Activated CD4-positive, alpha-beta T cell treated with anti-CD3 and anti-CD28 coated beads, Interleukin-2, amount 50 U/mL, for 48 hours (primary cell): ENCODE measurements around the gene EML4.
"Not testable (repeated sequence)": the region's sequence is repeated elsewhere in the genome, so short reads cannot be mapped to it uniquely, and the experiment has no call there.

Source experiments
- DNase-seq, 2 experiments: peaks; one replicate each; pipeline ENCODE4 v3.0.0-alpha.2; 2020

EML4 gene

DNA sequence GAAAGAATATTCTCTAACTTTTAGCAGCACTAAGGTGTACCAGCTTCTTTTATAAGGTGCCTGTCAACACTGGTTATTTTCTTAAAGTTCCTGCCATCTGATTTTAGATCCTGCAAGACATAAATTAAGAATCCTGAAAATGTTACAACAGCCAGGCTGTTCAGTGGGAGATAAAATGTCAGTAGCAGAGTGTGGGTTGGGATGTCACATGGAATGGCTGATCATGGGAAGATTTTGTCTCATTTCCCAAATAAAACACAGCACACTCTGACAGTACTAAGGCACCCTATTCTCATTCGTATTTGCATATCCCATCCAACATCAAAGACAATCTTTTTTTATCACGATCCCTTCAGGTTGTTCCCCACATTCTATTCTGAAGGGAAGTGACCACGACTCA is 194.3 kb downstream of the EML4 start:
- DNase-seq = no peak

DNA sequence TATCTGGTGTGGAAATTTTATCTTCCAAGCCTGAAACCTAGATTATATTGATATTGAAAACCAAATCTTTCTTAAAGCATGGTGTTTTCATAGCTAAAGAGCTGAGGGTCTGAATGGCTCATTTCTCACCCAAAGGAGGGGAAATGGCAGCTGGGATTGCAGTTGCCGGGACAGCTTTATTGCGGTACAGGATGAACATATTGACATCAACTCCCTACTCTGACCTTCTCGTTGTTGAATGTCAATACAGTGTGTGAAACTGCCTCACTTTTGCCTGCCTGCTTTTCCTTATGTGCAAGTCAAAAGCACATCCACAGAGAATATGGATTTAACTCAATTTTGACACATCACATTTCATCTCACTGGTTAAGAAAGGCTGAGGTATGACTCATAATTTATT is 195.5 kb downstream of the EML4 start:
- no peak for DNase-seq

DNA sequence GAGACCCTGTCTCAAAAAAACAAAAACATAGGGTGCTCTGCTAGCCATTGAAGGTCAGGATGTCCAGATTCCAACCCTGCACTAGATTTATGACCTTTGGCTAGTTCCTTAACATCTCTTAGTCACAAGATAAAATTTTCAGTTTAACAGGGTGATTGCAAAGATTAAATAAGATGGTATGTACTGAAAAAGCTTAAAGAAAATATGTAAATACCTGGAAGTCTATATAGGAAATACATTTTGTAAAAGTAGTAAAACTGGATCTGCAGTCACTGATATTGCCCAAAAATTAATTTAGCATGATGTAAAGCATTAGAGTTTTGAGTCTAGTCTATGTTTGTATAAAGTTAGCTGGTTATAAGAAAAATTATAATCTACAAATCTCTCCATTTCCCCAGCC is 197.3 kb downstream of the EML4 start:
- no peak for DNase-seq

DNA sequence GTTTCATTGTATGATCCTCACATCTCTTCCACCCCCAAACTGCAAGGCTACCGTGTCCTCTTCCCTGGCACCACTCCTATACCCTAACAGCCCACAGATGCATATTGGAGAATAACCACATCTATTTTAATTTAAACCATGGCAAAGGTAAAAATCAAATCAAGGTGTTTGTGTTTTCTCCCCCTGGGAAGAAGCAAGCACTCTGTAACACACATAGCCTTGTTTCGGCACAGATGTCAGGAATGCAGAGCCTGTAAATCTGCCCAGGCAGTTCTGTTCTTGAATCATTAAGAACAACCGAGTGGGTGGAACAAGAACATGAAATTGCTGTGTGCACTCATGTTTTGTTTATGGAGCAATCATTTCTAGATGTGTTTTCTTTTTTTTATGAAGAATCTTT is 198.7 kb downstream of the EML4 start:
- no peak for DNase-seq

DNA sequence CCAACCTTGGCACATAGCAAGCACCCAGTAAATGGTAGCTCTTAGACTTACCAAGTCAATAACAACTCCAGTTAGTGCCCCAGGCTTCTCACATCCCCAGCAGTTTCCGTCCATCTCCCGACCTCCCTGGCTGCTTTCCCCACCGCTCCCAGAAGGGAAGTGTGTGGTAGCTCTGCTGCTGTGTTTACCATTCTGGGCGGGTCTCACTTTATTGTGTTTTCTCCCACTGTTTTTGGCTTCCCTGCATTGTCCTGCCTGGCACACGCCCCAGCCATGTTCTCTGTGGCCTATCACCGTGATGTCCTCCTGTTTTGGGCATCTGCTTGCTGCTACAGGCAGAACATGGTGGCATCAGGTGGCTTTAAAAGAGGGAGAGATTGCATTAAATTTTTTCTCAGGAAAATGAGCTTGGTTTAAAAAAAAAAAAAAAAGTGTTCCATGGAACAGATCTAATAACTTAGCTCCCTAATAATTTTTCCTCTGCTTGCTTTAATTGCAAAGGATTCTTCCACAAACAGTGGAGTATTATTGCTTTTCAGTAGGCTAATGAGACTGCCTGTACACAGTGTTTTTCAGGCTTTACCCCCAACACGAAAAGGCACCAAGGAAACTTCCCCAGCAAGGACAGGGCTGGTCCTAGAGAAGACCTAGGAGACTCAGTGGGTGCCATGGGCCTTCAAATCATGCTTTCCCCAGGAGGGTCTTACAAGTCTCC is 199.8 kb downstream of the EML4 start:
- no peak for DNase-seq

DNA sequence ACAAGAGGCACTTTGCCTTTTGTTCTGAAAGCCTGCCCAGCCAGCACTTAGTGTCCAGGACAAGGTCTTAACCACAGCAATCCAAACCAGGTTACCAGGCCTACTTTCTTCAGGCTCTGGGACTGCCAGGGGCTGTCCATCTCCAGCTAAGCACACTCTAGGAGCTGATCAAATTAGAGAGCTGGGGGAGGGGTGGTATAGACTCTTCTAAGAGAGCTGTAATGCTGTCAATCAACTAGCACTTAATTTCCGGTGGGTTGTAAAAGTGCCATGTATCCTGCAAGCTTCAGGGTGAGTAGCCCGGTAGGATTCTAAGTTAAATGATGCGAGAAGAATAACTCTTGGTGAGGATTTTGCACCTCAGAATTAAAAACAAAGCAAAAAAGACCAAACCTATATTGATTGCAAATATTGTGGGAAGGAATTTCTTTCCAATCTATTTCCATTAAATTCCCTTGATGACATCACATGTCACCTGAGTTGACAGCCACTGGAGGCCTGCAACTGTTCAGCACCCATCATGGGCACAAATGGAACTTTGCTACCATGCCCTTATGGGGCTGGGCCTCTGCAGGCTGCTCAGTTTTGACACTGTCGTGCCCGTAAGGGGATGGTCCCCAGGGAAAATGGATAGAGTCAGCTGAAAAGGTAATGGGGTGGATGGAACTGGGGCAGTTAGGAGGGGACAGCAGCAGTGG is 200.5 kb downstream of the EML4 start:
- DNase-seq = no peak

DNA sequence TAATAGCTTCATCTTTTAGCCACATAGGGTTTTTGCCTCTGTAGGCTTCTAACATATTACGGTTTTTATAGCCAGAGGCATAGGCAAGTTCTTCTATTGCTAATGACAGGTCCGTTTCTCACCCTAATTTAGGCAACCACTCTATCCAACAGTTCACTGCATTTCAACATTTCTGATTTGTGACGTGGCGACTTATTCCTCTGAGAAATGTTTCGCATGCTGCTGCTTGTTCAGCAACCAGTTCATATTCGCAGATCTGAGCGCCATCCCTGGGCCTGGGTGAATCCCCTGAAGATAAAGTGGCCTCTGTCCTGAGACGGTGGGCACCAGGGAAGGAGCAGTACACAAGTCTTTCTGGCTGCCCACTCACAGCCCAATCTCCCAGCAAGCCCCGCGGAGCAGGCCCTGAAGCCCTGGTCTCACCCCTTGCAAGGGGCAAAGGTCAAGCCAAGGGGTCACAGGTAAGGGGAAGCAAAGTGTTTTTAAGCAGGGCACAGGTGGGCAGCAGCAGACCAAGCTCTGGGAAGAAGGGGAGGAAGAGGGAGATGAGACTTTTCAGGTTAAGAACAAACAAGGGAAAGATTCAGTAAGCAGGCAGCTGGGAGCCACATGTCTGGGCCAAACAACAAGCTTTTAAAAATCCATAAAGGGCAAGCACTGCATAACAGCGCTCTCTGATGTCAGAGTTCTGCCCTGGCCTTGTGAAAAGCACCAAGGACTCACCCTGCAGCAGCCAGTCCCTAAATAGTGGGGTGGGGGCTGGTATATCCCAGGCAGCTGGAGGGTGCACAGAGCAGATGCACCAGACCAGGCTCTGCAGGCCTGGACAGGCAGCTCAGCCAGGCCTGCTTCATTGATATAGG is 202.7 kb downstream of the EML4 start:
- DNase-seq = no peak

DNA sequence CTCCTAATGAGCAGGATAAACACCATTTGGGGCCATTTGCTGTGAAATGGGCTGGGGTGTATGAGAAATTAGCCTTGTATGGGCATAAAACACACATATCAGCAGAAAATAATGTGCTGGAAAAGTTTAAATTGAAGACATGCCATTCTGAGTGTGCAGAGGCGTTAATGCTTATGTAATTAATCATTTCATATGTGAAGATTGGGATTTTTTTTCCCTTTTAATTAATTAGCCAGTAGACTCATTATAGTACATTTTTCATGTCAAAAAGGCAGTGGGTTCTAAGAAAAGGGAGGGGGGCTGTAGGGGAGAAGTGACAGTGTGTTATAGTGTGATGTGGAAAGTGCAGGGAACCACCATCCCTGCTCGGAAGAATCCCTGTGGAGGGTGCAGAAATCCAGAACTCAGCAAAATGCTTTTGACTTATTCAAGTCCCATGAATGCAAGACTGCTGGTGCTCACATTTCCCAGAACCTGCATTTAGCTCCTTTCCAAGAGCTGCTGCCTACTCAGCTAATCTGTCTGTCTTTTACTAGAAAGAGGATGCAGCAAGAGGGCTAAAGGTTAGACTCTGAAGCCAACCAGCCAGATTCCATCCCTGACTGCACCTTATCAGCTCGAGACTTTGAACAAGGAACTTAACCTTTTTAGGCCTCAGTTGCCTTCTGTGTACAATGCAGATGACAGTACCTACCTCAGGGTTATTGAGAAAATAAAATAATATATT is 203.5 kb downstream of the EML4 start:
- no peak for DNase-seq

DNA sequence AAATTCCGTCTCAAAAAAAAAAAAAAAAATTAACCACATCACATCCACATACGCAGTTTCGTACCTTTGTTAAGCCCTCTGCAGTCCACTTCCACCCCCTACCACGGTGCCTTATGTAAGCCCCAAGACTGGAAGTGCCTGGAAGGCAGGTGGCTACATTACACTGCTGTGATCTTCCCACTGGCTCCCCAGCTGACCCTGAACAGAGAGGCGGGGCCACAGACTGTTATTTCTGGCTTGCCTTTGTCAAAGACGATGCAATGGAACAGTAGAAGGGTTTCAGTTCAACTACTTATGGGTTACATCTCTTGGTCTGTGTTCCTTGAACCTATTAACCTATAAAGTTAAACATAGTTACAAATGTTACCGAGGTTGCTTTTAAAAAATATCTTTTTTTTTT is 207.6 kb downstream of the EML4 start:
- no peak for DNase-seq

DNA sequence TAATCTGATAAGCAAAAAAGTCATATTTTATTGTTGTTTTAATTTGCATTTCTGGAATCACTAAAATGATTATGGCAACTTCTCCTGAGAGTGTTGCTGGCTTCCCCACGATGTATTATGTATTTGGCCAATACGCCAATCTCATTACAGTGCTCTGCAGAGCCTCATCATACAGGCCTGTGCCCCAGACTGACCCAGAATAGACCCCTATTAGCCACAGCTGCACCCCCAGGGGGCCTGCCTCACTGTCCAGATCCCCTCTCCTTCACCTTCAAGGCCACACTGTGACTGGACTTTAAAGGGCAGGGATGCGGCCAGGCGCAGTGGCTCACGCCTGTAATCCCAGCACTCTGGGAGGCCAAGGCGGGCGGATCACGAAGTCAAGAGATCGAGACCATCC is 209.3 kb downstream of the EML4 start:
- DNase-seq = no peak

DNA sequence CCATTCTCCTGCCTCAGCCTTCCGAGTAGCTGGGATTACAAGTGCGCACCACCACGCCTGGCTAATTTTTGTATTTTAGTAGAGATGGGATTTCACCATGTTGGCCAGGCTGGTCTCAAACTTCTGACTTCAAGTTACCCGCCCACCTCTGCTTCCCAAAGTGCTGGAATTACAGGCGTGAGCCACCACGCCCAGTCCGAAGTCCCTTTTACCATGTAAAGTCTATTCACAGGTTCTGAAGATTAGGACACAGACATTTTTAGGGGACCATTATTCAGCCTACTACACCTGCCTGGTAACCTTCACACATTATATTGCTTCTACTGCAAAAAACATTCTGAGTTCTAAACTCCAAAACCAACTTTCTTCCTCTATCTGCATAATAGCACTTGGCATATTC is 210.9 kb downstream of the EML4 start:
- not testable (repeated sequence) for DNase-seq

DNA sequence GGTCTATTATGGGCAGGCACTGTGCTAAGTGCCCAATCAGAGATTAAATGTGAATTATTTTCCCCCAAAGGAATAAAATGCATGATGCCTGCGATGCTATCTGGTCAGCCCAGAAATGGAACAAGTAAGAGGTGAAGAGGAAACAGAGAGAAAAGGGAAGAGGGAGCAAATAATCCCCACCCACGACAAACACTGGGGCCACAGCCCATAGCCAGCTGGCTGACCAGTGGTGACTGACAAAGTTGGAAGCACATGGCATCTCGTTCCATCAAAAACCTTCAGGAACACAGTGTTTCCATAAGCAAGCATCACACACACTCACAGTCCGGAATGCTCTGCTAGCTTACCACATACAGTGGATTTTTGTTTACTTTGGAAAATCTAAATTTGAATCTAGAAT is 213.0 kb downstream of the EML4 start:
- no peak for DNase-seq
